ENCODE data around the gene TMEM109. TPM values are rescaled to one million over a fixed set of nuclear protein-coding genes. Genes with fewer than 3 reads are reported as not detected.

Gene TMEM109
- polyA plus RNA-seq, 2 of the 4 experiments (the other 2 are of a cell fraction), result 40.9 to 93.0 TPM

GRCh38 chr11:60937144-60937527, 23.2 kb downstream of the TMEM109 start:
- Histone ChIP-seq H3K9me3 (no peaks in the 10 kb centered on the region), H3K4me2 (no peak overlapping the region), H3K27ac (no peak overlapping the region), H3K4me1 (no peaks in the 10 kb centered on the region), H3K4me3 (no peak overlapping the region)
- no peak for DNase-seq (ENCODE audit: low read depth in 1 of 2, low spot score in 1 of 2)
- CTCF ChIA-PET, result interaction anchor here (1.0 to 1.5 kb wide), 5 partner anchors 9 to 250 kb away, joined by 3 to 6 read pairs (median 5); no protein-coding TSS in a partner anchor
- WGBS (ENCODE audit: missing lambda C conversion rate), result 95% methylated on average over 12 of the region's 12 CpGs
- TF ChIP-seq PBX3 (IDR thresholded peaks at IDR 0.05) (no peak), RNF2 (IDR thresholded peaks at IDR 0.05; ENCODE audit: borderline replicate concordance, low read depth) (no peak), FOSL2 (IDR thresholded peaks at IDR 0.05) (no peak), FOSL2 (CRISPR knock-in tag; IDR thresholded peaks at IDR 0.05) (no peak), RAD21 (conservative IDR thresholded peaks at IDR 0.05 in 1 of 2, IDR thresholded peaks at IDR 0.05 in 1 of 2) (no peak), RARB (CRISPR knock-in tag; IDR thresholded peaks at IDR 0.05) (no peak), CBX2 (IDR thresholded peaks at IDR 0.05; ENCODE audit: borderline replicate concordance, low read depth) (no peak), KDM1A (IDR thresholded peaks at IDR 0.05; ENCODE audit: low read depth) (no peak), HOXA7 (CRISPR knock-in tag; IDR thresholded peaks at IDR 0.05) (no peak), POLR2AphosphoS2 (conservative IDR thresholded peaks at IDR 0.05; ENCODE audit: low read length) (no peak), RFX5 (IDR thresholded peaks at IDR 0.05) (no peak), ZNF302 (CRISPR knock-in tag; IDR thresholded peaks at IDR 0.05) (no peak), CEBPB (IDR thresholded peaks at IDR 0.05) (no peak), HOXB13 (CRISPR knock-in tag; IDR thresholded peaks at IDR 0.05; ENCODE audit: low read depth) (no peak), SREBF2 (IDR thresholded peaks at IDR 0.05) (no peak), ATOH8 (CRISPR knock-in tag; IDR thresholded peaks at IDR 0.05; ENCODE audit: low read depth) (no peak), PHF8 (IDR thresholded peaks at IDR 0.05; ENCODE audit: borderline replicate concordance, low read depth) (no peak), CHD2 (IDR thresholded peaks at IDR 0.05; ENCODE audit: low read length, partially characterized antibody) (no peak), CHD4 (IDR thresholded peaks at IDR 0.05; ENCODE audit: borderline replicate concordance) (no peak), FOSB (CRISPR knock-in tag; IDR thresholded peaks at IDR 0.05) (no peak)
- FAIRE-seq, result no peak
- ATAC-seq, result no peak
- POLR2A ChIA-PET, result no interaction called here

GRCh38 chr11:60937811-60938210, 23.9 kb downstream of the TMEM109 start:
- DNase-seq (ENCODE audit: low read depth in 1 of 2, low spot score in 1 of 2), result no peak
- 90% methylated on average over 5 of the region's 8 CpGs for WGBS (ENCODE audit: missing lambda C conversion rate)
- ChIA-PET CTCF (no interaction called here), POLR2A (no interaction called here)
- Histone ChIP-seq H3K9me3 (no peaks in the 10 kb centered on the region), H3K4me1 (no peaks in the 10 kb centered on the region), H3K4me3 (no peak overlapping the region), H3K4me2 (no peak overlapping the region), H3K27ac (no peak overlapping the region)
- FAIRE-seq, result no peak
- ATAC-seq, result peak in 1 of 2 experiments; percentile 6; a peak in 1 of 6 replicates
- TF ChIP-seq MYC (IDR thresholded peaks at IDR 0.05; ENCODE audit: borderline replicate concordance, low read length) (no peak), POLR2AphosphoS2 (conservative IDR thresholded peaks at IDR 0.05; ENCODE audit: low read length) (no peak), HES2 (IDR thresholded peaks at IDR 0.05) (no peak), SREBF2 (IDR thresholded peaks at IDR 0.05) (no peak), RAD21 (conservative IDR thresholded peaks at IDR 0.05 in 1 of 2, IDR thresholded peaks at IDR 0.05 in 1 of 2) (no peak), KDM1A (IDR thresholded peaks at IDR 0.05; ENCODE audit: low read depth) (no peak), NFE2L2 (conservative IDR thresholded peaks at IDR 0.05; ENCODE audit: low read length) (no peak), PBX3 (IDR thresholded peaks at IDR 0.05) (no peak)
